ENCODE measurements around the gene LMBRD2. TPM values are rescaled to one million over a fixed set of nuclear protein-coding genes. Genes with fewer than 3 reads are reported as not detected.

LMBRD2 gene
- total RNA-seq, 1 experiment from 2014 or later, result 5.6 TPM

DNA sequence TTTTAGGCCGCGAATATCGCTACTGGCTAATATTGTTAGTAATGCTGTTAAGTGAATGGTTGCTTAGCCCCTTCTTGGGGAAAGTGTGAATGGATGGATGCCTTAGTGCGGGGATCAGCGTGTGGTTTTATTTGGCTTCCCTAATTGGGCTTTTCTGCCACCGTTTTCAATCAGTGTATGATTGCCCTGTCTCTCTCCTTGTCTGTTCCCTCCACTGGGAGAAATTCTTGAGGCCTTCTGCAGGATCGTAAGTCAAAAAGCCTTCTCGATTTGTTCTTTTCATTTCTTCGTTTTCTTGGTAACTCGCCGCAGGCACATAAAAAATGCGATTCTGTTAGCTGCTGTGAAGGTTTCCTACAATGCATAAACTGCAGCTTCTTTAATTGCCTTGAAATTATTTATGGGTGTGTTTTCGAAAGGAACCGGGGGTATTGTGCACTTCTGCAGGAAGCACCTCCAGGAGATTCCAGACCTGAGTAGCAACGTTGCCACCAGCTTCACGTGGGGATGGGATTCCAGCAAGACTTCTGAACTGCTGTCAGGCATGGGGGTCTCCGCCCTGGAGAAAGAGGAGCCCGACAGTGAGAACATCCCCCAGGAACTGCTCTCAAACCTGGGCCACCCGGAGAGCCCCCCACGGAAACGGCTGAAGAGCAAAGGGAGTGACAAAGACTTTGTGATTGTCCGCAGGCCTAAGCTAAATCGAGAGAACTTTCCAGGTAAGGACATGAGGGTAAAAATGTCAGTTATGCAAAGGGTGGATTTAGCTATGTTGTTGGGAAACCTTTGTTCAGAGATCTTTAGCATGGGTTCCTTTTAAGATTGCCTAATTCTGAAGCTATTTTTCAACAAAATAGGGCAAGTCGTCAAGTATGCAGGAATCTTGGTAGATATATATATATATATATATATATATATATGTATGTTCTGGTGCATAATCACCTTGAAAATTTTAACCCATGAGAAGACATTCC, 924 bp upstream of the LMBRD2 start:
- Mint-ChIP-seq H3K27me3 (ENCODE audit: low read depth) (no peaks in the 10 kb centered on the region), H3K4me1 (peaks cover 13% of the 10 kb centered on the region), H3K9me3 (no peaks in the 10 kb centered on the region), H3K4me3 (peak overlapping the region; percentile 86), H3K36me3 (peaks cover 28% of the 10 kb centered on the region), H3K27ac (peak overlapping the region; percentile 88)
- TF ChIP-seq OVOL2 (CRISPR knock-in tag; IDR thresholded peaks at IDR 0.05; ENCODE audit: borderline replicate concordance) (no peak), CREM (CRISPR knock-in tag; IDR thresholded peaks at IDR 0.05) (0 out of 2 replicates have a peak, but pooled peaks have one; percentile 18)
- CTCF ChIA-PET, result interaction anchor here (1.0 to 4.0 kb wide), 4 partner anchors 62 to 89 kb away, joined by 6 to 58 read pairs (median 8); partner anchors contain the start of gene NADK2
- ATAC-seq (peak; percentile 3), DNase-seq (ENCODE audit: low spot score) (no peak)
- POLR2A ChIA-PET, result interaction anchor here (1.8 kb wide), 2 partner anchors 74 to 89 kb away, joined by 5 to 6 read pairs; partner anchors contain the start of gene NADK2

DNA sequence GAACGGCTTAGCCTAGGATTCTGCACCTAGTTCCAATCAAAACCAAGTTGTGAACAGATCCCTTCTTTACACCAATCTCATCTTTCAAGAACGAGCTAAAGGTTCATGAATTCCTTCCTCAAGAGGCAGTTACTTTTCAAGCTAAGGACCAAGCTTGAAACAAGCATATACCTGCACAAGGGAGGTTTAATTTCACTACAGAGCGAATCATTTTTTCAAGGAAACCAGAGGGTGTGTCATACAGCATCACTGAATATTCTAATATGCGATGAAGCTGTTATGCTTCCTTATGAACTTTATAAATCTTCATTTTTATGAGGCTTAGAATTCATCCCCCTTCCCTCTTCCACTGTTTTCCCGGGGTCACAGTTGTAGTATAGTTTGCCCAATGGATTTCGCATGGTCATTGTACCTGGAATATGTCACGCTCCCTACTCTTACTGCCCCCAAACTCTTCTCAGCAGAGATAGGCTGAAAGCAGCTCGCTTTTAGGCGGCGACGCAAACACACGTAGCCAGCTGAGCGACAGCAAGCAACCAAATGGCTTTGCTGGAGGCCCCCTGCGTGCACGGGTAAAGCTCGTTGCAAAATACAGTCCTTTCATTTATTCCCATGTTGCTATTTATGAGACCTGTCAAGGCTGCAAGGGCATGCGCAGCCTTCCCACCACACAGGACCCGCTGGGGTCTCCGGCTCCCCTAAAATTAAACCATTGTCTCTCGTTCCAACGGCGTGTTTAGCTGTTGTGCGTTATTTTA, 832 bp downstream of the LMBRD2 start:
- peak; percentile 54 for DNase-seq (ENCODE audit: low spot score)
- H3K27ac Mint-ChIP-seq, result peak overlapping the region; percentile 29; the same call in 1 of the 2 replicates

DNA sequence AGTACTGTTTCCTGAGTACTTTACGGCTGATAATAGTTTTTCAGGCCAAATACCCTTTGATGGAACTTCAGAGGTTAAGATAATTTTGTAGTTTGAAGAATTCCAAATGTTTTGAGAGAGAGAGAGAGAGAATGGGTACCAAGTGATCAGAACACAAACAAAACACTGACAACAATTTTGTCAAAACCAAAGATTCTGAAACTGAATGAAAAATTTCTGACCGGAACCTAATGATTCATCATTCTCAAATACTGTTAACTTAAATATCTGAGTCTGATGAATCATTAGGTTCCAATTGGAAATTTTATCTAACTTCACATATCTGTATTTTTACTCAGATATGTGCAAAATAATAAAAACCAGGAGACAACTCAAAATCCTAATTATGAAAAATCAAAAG, 4.0 kb downstream of the LMBRD2 start:
- Mint-ChIP-seq H3K9me3 (no peaks in the 10 kb centered on the region), H3K4me3 (no peak overlapping the region), H3K27me3 (ENCODE audit: low read depth) (no peaks in the 10 kb centered on the region), H3K27ac (no peak overlapping the region), H3K36me3 (peaks cover 3% of the 10 kb centered on the region; the same call in 1 of the 2 replicates), H3K4me1 (peaks cover 8% of the 10 kb centered on the region)
- ATAC-seq (no peak), DNase-seq (ENCODE audit: low spot score) (no peak)
- CTCF ChIA-PET, result no interaction called here
- no peak for TF ChIP-seq RORB (CRISPR knock-in tag; IDR thresholded peaks at IDR 0.05)
- TF ChIP-seq ZNF423 (CRISPR knock-in tag; IDR thresholded peaks at IDR 0.05), result no peak
- TF ChIP-seq, protein P1, sequence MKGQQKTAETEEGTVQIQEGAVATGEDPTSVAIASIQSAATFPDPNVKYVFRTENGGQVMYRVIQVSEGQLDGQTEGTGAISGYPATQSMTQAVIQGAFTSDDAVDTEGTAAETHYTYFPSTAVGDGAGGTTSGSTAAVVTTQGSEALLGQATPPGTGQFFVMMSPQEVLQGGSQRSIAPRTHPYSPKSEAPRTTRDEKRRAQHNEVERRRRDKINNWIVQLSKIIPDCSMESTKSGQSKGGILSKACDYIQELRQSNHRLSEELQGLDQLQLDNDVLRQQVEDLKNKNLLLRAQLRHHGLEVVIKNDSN (CRISPR knock-in tag; IDR thresholded peaks at IDR 0.05), result no peak
- no peak for TF ChIP-seq ZNF219 (CRISPR knock-in tag; IDR thresholded peaks at IDR 0.05; ENCODE audit: borderline replicate concordance)
- TF ChIP-seq, protein P2, sequence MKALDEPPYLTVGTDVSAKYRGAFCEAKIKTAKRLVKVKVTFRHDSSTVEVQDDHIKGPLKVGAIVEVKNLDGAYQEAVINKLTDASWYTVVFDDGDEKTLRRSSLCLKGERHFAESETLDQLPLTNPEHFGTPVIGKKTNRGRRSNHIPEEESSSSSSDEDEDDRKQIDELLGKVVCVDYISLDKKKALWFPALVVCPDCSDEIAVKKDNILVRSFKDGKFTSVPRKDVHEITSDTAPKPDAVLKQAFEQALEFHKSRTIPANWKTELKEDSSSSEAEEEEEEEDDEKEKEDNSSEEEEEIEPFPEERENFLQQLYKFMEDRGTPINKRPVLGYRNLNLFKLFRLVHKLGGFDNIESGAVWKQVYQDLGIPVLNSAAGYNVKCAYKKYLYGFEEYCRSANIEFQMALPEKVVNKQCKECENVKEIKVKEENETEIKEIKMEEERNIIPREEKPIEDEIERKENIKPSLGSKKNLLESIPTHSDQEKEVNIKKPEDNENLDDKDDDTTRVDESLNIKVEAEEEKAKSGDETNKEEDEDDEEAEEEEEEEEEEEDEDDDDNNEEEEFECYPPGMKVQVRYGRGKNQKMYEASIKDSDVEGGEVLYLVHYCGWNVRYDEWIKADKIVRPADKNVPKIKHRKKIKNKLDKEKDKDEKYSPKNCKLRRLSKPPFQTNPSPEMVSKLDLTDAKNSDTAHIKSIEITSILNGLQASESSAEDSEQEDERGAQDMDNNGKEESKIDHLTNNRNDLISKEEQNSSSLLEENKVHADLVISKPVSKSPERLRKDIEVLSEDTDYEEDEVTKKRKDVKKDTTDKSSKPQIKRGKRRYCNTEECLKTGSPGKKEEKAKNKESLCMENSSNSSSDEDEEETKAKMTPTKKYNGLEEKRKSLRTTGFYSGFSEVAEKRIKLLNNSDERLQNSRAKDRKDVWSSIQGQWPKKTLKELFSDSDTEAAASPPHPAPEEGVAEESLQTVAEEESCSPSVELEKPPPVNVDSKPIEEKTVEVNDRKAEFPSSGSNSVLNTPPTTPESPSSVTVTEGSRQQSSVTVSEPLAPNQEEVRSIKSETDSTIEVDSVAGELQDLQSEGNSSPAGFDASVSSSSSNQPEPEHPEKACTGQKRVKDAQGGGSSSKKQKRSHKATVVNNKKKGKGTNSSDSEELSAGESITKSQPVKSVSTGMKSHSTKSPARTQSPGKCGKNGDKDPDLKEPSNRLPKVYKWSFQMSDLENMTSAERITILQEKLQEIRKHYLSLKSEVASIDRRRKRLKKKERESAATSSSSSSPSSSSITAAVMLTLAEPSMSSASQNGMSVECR (CRISPR knock-in tag; IDR thresholded peaks at IDR 0.05; ENCODE audit: borderline replicate concordance), result no peak
- TF ChIP-seq RELA (CRISPR knock-in tag; IDR thresholded peaks at IDR 0.05; ENCODE audit: borderline replicate concordance), result no peak
- POLR2A ChIA-PET, result no interaction called here

More for the DNA sequence above, 832 bp downstream of the LMBRD2 start:
- H3K4me1 Mint-ChIP-seq, result peaks cover 13% of the 10 kb centered on the region
- CTCF ChIA-PET, result interaction anchor here (0.9 to 4.0 kb wide), 6 partner anchors 27 to 224 kb away, joined by 3 to 58 read pairs (median 7); partner anchors contain the start of gene NADK2
- peaks cover 15% of the 10 kb centered on the region for H3K36me3 Mint-ChIP-seq
- TF ChIP-seq, protein P3, sequence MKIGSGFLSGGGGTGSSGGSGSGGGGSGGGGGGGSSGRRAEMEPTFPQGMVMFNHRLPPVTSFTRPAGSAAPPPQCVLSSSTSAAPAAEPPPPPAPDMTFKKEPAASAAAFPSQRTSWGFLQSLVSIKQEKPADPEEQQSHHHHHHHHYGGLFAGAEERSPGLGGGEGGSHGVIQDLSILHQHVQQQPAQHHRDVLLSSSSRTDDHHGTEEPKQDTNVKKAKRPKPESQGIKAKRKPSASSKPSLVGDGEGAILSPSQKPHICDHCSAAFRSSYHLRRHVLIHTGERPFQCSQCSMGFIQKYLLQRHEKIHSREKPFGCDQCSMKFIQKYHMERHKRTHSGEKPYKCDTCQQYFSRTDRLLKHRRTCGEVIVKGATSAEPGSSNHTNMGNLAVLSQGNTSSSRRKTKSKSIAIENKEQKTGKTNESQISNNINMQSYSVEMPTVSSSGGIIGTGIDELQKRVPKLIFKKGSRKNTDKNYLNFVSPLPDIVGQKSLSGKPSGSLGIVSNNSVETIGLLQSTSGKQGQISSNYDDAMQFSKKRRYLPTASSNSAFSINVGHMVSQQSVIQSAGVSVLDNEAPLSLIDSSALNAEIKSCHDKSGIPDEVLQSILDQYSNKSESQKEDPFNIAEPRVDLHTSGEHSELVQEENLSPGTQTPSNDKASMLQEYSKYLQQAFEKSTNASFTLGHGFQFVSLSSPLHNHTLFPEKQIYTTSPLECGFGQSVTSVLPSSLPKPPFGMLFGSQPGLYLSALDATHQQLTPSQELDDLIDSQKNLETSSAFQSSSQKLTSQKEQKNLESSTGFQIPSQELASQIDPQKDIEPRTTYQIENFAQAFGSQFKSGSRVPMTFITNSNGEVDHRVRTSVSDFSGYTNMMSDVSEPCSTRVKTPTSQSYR (CRISPR knock-in tag; IDR thresholded peaks at IDR 0.05), result no peak
- 0 out of 2 replicates have a peak, but pooled peaks have one; percentile 34 for TF ChIP-seq CREB1 (CRISPR knock-in tag; IDR thresholded peaks at IDR 0.05)
- H3K9me3 Mint-ChIP-seq, result no peaks in the 10 kb centered on the region
- POLR2A ChIA-PET, result interaction anchor here (1.8 kb wide), 1 partner anchor 90 kb away, joined by 5 read pairs; the partner anchor contains the start of gene NADK2
- H3K27me3 Mint-ChIP-seq (ENCODE audit: low read depth), result no peaks in the 10 kb centered on the region
- H3K4me3 Mint-ChIP-seq, result peak overlapping the region; percentile 86
- ATAC-seq, result peak; percentile 7; the same call in 1 of the 2 replicates

All from WTC11 (cell line).